GM21576 (cell line): Measurements from ENCODE around the gene EP400.
"Not testable (repeated sequence)": the region's sequence is repeated elsewhere in the genome, so short reads cannot be mapped to it uniquely, and the experiment has no call there.

Source experiments
- ATAC-seq: cut with Tn5 transposase; IDR thresholded peaks from one replicate; pipeline ENCODE4 v1.9.1; 2021; ENCODE audit warnings: mild to moderate bottlenecking, moderate library complexity; ENCODE audit not compliant: unreplicated experiment

EP400 gene

DNA sequence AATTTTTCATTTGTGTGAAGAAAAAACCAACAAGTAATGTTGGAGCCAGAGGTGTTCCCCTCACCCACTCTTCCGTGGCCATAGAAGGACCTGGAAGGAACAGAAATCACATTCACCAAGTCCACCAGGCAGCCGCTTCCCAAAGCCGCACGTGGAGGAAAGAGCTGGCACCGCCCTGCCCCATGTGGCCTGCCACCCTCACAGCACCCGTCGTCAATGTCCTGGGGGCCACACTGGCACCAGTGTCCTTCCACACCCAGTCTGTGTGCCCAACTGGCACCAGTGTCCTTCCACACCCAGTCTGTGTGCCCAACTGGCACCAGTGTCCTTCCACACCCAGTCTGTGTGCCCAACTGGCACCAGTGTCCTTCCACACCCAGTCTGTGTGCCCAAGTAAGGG is 130.8 kb downstream of the EP400 start:
- ATAC-seq = not testable (repeated sequence)

DNA sequence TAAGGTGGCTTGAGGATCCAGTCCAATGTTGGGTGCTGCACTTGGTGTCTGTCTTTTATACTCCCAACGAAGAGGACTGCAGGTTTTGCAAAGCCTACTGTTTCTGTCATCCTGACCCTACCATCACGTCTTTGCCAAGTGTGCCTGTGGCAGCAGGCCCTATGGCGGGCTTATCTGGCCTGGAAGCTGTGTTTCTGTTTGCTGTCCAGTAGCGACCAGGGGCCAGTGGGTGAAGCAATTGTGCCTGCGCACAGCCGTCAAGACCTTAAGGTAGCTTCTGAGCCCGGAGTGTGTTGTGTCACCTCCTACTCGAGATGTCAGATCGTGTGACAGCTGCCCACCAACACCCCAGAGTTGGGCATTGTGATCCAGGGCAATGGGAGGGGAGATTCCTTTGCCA is 131.7 kb downstream of the EP400 start:
- ATAC-seq = no peak

DNA sequence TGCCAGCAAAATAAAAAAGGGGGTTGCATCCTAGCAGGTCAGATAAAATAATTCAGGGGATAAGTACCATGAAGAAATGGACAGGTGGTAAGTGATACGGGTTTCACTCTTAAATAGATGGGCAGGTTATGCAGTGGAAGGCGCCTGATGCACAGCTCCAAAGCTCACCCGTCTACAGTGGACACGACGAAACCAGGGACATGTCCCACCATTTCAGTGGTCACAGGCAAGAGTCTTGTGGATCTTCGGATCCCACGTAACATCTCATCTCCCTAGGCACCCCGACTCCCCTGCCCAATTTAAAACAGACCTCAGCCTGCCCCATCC is 133.8 kb downstream of the EP400 start:
- no peak for ATAC-seq

DNA sequence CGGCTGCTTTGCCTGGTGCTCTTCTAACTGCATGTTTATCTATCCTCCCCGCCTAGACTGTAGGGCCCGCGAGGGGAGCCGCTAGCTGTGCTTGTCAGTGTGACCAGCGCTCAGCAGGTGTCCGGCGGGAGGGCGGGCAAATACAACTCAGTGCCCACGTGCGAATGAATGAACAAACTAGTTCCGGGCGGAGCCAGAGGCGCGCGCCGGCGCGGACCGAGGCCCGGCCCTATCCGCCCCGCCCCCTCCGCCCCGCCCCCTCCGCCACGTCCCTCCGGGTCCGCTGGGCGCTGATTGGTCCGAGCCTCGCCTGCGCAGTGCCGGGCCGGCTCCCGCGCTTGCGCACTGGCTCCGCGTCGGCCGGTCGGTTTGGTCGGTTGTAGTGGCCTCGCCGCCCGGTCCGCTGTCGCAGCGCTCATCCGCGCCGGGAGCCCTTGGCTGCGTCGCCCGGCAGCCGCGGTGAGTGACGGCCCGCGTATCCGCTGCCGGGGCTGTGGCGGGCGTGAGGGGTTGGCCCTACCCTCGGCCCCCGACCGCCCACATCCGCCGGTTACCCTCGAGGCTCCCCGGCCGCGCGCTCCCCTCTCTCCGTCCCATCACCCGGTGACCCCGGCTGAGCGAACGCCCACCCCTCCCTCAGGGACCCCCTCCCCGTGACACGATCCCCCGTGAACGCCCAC is 134.3 kb downstream of the EP400 start:
- ATAC-seq = peak; percentile 81

DNA sequence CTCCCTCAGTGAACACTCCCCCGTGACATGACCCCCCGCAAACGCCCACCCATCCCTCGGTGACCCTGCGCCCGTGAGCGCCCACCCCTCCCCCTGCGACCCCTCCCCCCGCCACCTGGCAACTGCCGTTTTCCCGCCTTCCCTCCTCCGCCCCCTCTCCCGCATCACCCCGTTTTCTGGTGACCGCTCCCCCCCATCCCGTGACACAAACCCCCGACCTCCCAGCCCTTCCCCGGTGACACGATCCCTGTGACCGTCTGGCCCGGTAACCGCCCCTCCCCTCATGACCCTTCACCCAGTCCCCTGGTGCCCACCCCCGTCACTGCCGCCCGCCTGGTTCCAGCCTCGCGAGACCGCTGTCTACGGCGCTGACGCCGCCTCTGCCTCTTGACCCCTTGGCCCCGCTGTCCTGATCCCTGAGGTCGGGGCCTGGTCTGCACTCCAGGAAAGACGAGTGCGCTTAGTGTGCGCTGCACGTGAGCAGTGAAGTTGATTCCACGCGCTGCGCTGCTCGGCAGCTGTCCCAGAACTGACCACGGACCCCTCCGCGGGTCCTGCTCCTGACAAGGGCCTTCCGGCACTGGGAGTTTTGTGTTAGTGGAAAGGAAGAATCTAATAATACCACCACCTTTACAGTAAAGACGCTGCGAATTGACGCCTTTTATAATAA is 135.0 kb downstream of the EP400 start:
- ATAC-seq = peak; percentile 38

DNA sequence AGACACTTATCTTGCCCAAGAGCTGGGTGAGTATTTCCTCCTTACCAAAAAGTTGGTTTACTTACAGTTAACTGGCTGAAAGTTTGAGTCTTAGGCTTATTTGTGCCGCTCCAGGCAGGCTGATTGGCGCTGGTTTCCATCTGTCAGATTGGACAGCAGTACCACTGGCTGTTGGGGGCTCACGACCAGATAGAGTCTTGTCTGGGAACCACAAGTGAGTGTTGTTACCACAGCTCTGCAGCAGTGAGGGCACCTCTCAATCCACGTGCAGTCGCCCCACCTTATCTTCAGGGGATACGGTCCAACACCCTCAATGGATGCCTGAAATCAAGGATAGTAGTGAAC is 135.5 kb downstream of the EP400 start:
- no peak for ATAC-seq

DNA sequence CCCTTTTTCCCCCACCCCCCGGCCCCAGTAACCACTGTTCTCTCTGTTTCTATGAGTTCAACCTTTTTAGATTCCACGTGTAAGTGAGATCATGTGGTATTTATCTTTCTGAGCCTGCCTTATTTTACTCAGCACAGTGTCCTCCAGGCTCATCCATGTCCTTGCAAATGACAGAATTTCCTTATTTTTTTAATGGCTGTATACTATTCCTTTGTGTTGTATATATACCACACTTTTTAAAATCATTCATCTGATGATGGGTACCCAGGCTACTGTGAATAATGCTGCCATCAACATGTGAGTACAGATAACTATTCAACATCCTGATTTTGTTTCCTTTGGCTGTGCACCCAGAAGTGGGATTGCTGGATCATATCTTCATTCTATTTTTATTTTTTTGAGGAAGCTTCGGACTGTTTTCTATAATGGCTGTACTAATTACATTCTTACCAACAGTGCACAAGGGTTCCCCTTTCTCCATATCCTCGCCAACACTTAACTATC is 139.7 kb downstream of the EP400 start:
- ATAC-seq = no peak

DNA sequence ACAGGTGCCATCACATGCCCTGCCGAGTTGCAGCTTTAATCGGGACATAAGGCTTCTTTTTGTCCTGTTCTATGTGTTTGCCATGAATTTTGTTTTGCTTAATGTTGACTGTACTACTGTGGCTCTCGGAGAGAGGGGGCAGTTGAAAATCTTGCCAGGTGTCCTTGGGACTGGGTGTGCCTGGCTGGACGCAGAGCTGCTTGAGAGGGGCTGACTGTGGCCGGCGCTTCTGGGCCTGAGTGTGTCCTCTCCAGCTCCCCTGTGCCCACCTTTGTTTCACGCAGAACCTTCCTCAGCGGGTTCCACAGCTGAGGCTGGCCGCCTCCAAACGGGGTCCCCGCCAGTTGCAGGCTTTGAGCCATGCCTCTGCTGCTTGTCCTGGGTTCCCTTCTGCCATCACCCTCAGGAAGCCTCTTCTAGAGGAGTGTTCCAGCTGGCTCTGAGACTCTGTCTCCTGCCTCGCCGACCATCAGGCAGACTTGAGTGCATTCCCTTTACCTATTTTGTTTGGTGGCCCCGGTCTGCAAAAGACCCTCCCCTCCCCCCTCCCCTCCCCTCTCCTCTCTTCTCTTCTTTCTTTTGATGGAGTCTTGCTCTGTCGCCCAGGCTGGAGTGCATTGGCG is 144.6 kb downstream of the EP400 start:
- ATAC-seq = no peak

DNA sequence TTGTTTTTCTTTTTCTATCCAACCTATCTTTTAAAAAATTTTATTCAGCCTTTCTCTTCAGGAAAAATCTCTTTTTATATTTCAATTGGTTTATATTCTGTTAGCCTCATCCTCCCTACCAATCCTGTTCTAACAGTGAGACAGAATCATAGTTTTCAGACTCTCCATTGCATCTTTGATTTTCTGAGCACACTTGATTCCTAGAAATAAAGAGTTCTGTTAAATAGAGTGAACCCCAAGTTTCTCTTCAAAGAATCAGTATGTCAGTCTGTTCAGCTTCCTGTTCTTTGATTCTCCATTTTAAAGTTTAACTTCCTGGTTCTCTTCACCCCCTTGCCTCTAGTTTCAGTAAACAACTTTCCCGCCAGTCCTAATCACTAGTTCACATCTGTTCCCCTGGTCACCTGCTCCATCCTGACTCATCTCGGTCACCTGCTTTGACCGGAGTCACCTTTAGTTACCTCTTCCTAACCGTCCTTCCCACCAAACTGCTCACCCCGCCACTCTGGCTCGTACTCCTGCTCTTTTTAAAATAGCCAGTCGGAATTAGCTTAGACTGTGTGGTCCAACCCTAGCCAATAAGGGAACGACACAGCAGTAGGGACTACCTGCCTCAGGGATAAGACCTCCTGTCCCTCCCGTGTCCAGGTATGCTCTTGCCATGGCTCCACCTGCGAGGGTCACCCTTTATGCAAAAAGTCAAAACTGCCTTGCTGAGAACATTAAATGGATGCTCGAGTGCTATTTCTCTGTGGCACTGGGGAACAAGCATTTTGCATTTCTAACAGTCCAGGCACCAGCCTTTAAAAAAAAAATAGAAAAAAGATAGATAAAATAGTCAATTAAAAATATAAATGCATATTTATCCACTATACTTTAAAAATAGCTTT is 146.0 kb downstream of the EP400 start:
- no peak for ATAC-seq

DNA sequence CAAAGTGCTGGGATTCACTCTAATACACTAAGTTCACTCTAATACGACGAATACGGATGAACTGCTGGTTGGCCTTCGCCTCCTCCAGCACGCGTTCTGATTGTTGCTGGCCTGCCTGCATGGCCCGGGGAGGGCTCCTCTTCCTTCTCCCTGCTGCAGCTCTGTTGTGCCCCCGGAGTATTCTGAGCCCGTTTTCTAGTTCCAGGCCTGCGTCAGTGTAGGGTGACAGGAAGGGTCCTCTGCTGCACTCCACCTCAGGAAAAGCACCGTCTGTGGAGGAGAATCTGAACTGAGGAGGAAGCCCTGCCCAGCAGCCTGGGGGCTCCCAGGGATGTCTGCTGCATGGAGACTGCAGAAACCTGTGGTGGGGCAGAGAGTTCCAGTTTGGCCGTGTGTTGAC is 150.0 kb downstream of the EP400 start:
- no peak for ATAC-seq

DNA sequence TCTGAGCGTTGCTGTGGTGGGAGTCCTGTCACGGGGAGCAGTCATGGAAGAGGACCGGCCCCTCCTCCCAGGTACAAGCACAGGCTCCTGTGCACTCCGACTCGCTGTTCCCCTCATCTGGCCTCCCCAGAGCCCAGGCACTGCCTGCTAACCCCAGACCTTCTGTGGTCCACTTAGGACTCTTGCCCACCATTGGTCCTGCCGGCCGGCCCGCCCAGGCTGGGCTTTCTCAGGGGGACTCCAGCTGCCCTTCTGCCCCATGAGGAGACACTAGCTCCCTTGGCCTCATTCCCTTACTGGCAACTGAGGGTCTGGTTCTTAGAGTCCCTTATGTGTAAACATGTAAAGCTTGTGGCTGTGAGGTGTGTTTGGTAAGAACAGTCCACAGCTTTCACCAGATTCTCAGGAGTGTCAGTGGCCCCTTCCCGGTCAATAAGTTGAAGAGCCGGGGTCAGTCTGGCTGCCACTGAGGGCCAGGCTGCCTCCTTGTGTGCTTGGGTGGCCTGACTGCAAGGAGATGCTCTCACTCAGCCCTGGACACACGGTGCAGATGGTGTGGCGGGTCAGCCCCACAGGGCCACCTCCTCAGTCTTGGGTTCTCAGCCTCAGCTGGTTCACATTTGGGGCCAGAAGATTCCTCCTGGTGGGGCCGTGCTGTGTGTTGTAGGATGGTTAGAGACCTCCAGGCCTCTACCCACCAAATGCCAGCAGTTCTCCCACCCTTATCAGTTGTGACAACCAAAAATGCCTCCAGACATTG is 150.7 kb downstream of the EP400 start:
- ATAC-seq = no peak

DNA sequence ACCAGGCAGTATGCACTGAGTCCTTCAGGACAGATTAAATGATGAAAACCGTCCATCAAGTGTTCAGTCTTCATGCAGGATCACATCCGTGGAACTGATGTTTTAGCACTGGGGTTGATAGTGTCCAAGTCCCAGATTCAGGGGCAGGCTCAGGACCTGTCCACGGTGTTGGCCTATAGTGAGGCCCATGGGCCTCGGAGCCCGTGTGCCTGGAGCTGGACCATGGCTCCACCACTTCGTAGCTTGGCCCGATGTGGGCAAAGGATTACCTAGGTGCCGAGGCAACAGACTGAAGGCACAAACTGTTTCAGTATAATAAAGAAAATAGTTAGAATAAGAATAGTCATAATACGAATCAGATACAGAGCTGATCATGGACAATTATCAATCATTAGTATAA is 152.6 kb downstream of the EP400 start:
- no peak for ATAC-seq

DNA sequence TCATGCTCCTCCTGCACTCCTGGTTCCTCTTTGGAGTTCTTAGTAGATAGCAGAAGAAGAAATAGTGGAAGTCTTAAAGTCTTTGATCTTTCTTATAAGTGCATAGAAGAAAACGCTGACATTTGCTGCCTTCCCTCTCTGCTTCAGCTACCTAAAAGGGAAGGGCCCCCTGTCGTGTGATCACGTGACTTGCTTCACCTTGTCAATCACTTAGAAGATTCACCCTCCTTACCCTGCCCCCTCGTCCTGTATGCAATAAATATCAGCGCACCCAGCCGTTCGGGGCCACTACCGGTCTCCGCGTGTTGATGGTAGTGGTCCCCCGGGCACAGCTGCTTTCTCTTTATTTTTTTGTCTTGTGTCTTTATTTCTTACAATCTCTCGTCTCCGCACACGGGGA is 153.3 kb downstream of the EP400 start:
- not testable (repeated sequence) for ATAC-seq

DNA sequence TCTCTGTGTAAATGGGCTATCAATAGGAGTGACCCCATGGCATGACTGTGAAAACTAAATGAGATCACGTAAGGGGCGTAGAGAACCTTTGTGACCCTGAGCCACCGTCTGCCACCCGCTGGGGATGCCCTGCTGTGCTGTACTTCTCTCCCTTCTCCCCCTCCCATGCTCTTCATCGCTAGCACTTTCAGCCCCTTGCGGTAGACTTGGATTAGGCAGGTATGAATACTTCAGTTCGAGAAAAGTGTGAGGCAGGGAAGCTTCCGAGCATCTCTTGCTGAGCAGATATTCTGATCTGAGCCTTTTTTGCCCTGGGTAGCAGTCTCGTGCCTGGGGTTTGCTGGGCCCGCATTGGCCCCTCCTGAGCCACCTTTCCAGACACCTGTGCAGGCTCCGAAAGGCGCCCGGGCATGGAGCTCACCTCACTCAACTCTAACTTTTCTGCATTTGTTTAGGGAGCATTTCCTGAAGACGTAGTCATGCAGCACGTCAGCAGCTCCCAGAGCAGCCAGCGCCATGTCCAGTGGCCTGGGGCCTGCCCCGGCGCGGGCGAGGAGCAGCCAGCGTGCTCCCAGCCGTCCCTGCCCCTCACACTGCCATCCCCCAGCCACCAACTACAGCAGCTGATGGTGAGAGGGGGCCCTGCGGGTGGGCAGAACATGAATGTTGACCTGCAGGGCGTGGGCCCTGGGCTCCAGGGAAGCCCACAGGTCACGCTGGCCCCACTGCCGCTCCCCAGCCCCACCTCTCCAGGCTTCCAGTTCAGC is 154.0 kb downstream of the EP400 start:
- no peak for ATAC-seq

DNA sequence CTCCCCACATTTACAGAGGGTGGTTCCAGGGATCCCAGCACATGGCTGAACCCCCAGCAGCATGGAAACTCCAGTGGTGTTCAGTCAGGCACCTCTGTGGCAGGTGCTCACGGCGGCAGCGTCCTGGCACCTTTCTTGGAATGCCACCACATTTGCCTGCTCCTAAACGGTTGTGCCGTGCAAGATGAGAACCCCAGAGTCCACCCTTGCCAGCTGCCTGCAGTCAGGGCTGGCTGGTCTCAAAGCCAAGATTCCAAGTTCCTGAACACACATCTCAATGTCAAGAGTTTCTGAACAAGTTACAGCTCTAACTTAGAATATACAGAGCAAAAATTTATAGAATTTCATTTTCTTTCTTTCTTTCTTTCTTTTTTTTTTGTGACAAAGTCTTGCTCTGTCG is 155.7 kb downstream of the EP400 start:
- no peak for ATAC-seq

DNA sequence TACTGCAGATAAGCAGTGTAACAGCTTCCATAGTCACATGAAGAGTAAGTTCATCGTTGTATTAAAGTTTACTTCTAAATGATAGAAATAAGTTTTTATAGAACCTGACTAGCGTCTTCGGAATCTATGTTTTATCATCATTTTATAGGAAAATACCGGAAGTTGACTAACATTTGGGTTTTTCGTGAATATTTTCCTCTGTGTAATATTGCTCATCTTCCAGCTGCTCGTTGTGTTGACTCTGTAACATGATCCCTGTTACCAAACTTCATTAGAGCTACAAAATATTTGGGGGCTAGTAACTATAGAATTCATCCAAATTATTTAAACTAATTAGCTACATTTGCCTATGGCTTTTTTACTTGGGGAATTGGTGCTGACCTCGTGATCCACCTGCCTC is 157.2 kb downstream of the EP400 start:
- no peak for ATAC-seq

DNA sequence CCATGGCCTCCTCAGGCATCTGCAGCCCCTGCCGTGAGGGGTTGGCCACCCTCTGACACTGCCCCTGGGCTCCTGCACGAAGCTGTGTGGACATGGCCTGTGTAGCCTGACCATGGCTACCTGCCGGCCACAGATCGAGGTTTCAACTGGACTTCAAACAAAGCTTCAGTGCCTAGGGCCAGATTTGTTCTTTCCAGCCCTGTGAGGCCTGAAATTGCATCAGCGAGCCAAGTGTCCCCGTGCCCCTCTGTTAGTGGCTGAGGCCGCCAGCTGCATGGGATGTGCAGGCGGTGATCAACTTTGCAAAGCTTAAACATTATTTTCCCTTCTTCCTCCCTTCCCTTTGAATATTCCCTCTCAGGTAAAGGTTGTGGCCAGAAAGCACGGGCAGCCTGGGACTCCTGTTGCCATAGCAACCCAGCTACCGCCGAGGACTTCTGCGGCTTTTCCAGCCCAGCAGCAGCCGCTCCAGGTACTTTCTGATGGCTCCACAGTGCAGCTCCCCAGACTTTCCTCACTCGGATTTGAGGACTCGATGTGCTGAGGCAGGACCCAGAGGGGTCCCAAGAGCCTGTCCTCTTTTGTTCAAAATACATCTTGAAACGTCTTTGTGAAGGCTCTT is 158.6 kb downstream of the EP400 start:
- no peak for ATAC-seq

DNA sequence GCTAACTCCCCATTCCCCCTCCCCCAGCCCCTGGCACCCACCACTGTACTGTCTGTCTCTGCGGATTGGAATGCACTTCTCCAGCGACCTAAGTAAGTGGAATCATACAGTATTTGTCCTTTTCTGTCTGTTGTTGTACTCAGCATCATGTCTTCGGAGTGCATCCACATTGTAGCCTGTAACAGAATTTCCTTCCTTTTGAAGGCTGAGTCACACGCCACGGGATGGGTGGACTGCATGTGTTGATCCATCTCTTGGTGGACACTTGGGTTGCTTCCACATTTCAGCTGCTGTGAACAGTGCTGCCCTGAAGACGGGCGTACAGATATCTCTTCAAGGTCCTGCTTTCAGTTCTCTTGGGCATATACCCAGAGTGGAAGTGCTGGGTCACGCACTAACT is 160.0 kb downstream of the EP400 start:
- ATAC-seq = no peak

DNA sequence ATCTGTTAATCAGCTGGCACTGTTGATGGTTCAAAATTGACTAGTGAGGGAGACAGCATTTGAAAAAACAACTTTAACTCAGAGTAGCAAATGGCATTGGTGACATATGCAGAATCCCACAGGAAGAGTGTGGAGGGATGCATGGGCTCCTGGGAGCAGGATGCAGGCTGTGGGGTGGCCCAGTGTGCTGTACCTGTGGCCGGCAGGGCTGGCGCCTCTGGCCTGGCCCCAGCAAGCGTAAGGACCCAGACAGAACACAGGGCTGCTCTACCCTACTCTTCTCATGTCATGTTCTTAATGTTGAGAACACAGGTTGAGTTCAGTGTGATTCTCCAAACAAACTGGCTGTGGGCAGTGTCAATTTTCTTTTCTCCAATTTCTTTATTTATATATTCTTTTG is 160.9 kb downstream of the EP400 start:
- ATAC-seq = no peak
